H9 (cell line): ENCODE measurements around the gene PDGFRB. TPM values are rescaled to one million over a fixed set of nuclear protein-coding genes. Genes with fewer than 3 reads are reported as not detected.

Experiments
- DNase-seq: peaks from one replicate; pipeline ENCODE4 v3.0.0-alpha.2; 2017
- H2AFZ ChIP-seq: one replicate; pipeline ENCODE4 v1.6.1; 2013; ENCODE audit warnings: mild to moderate bottlenecking, low read length, control low read depth, moderate library complexity
- H2AK5ac ChIP-seq: 2 replicates; pipeline ENCODE4 v1.6.1; 2013; ENCODE audit warnings: low read length, control low read depth, mixed read lengths; ENCODE audit not compliant: insufficient read length
- H2BK120ac ChIP-seq: one replicate; pipeline ENCODE4 v1.6.1; 2013; ENCODE audit warnings: low read depth, mild to moderate bottlenecking, low read length, control low read depth, inconsistent platforms; ENCODE audit not compliant: poor library complexity, severe bottlenecking
- H2BK12ac ChIP-seq: 2 replicates; pipeline ENCODE4 v1.6.1; 2013; ENCODE audit warnings: low read length, control low read depth, mixed read lengths, low read depth; ENCODE audit not compliant: insufficient read length
- H2BK15ac ChIP-seq: 2 replicates; pipeline ENCODE4 v1.6.1; 2013; ENCODE audit warnings: low read depth, low read length, control low read depth
- H2BK20ac ChIP-seq: one replicate; pipeline ENCODE4 v1.6.1; 2013; ENCODE audit warnings: low read depth, mild to moderate bottlenecking, low read length, control low read depth, inconsistent platforms; ENCODE audit not compliant: poor library complexity, severe bottlenecking
- H2BK5ac ChIP-seq: 2 replicates; pipeline ENCODE4 v1.6.1; 2013; ENCODE audit warnings: low read length, control low read depth, mixed read lengths; ENCODE audit not compliant: insufficient read length
- H3K14ac ChIP-seq: 2 replicates; pipeline ENCODE4 v1.6.1; 2013; ENCODE audit warnings: low read length, control low read depth; ENCODE audit not compliant: insufficient read depth
- H3K18ac ChIP-seq: 2 replicates; pipeline ENCODE4 v1.6.1; 2013; ENCODE audit warnings: low read depth, mild to moderate bottlenecking, mixed read lengths, low read length, control low read depth; ENCODE audit not compliant: insufficient read length
- H3K23ac ChIP-seq: 2 replicates; pipeline ENCODE4 v1.6.1; 2013; ENCODE audit warnings: low read length, control low read depth, mixed read lengths, low read depth; ENCODE audit not compliant: insufficient read length
- H3K23me2 ChIP-seq: 2 replicates; pipeline ENCODE4 v1.6.1; 2013; ENCODE audit warnings: low read depth, mild to moderate bottlenecking, mixed read lengths, low read length, control low read depth; ENCODE audit not compliant: insufficient read length, poor library complexity, severe bottlenecking
- H3K27ac ChIP-seq: 2 replicates; pipeline ENCODE4 v1.5.1; 2013; ENCODE audit warnings: low read length, control low read depth, mixed read lengths, low read depth; ENCODE audit not compliant: insufficient read length
- H3K27me3 ChIP-seq: 2 replicates; pipeline ENCODE4 v1.6.1; 2013; ENCODE audit warnings: low read length, control low read depth, inconsistent platforms; ENCODE audit not compliant: insufficient read depth
- H3K4ac ChIP-seq: 2 replicates; pipeline ENCODE4 v1.6.1; 2013; ENCODE audit warnings: low read depth, mild to moderate bottlenecking, control low read depth, inconsistent platforms, low read length, moderate library complexity
- H3K4me1 ChIP-seq: 2 replicates; pipeline ENCODE4 v1.6.1; 2013; ENCODE audit warnings: low read length, control low read depth, inconsistent platforms; ENCODE audit not compliant: insufficient read depth
- H3K4me2 ChIP-seq: 2 replicates; pipeline ENCODE4 v1.6.1; 2013; ENCODE audit warnings: low read length, control low read depth, mixed read lengths; ENCODE audit not compliant: insufficient read length, insufficient read depth
- H3K56ac ChIP-seq: 2 replicates; pipeline ENCODE4 v1.6.1; 2013; ENCODE audit warnings: low read depth, mild to moderate bottlenecking, mixed read lengths, low read length, control low read depth; ENCODE audit not compliant: insufficient read length
- H3K79me1 ChIP-seq: 2 replicates; pipeline ENCODE4 v1.6.1; 2013; ENCODE audit warnings: low read depth, mild to moderate bottlenecking, moderate library complexity, low read length, control low read depth, inconsistent platforms; ENCODE audit not compliant: insufficient read depth, poor library complexity, severe bottlenecking
- H3K79me2 ChIP-seq: 2 replicates; pipeline ENCODE4 v1.6.1; 2013; ENCODE audit warnings: low read length, control low read depth, inconsistent platforms; ENCODE audit not compliant: insufficient read depth
- H3K9ac ChIP-seq: 2 replicates; pipeline ENCODE4 v1.6.1; 2013; ENCODE audit warnings: low read length, control low read depth, mixed read lengths; ENCODE audit not compliant: insufficient read length; ENCODE audit errors: extremely low read depth
- H3K9me3 ChIP-seq: one replicate; pipeline ENCODE4 v1.6.1; 2013; ENCODE audit warnings: low read depth, low read length, inconsistent platforms; ENCODE audit not compliant: control insufficient read depth
- H3T11ph ChIP-seq: one replicate; pipeline ENCODE4 v1.6.1; 2013; ENCODE audit warnings: mild to moderate bottlenecking, low read length, control low read depth, inconsistent platforms
- H4K20me1 ChIP-seq: one replicate; pipeline ENCODE4 v1.6.1; 2013; ENCODE audit not compliant: control insufficient read depth, insufficient read length, insufficient read depth
- H4K5ac ChIP-seq: 2 replicates; pipeline ENCODE4 v1.6.1; 2013; ENCODE audit warnings: low read depth, mild to moderate bottlenecking, mixed read lengths, low read length, control low read depth; ENCODE audit not compliant: insufficient read length
- H4K8ac ChIP-seq: replicated peaks from 2 replicates; pipeline ENCODE4 v1.6.1; 2013; ENCODE audit warnings: low read length, control low read depth, mixed read lengths, low read depth; ENCODE audit not compliant: insufficient read length
- H4K91ac ChIP-seq: 2 replicates; pipeline ENCODE4 v1.6.1; 2013; ENCODE audit warnings: low read depth, mild to moderate bottlenecking, moderate library complexity, mixed read lengths, low read length, control low read depth; ENCODE audit not compliant: insufficient read length
- H3K27ac Mint-ChIP-seq, 3 experiments: 2 replicates in 2 of 3; 3 replicates in 1 of 3; pipeline ENCODE4 v1.8.0; 2020 to 2021; ENCODE audit warnings: mixed read lengths in 3 of 3, mild to moderate bottlenecking in 1 of 3, moderate library complexity in 1 of 3
- H3K27me3 Mint-ChIP-seq: 2 replicates; pipeline ENCODE4 v1.8.0; 2021; ENCODE audit warnings: low read depth, mild to moderate bottlenecking, moderate library complexity, mixed read lengths
- H3K36me3 Mint-ChIP-seq, 3 experiments: 2 replicates in 2 of 3; 3 replicates in 1 of 3; pipeline ENCODE4 v1.8.0; 2020 to 2021; ENCODE audit warnings: low read depth in 3 of 3, mixed read lengths in 3 of 3; ENCODE audit not compliant: insufficient read depth in 1 of 3
- H3K4me1 Mint-ChIP-seq, 2 experiments: 2 replicates each; pipeline ENCODE4 v1.8.0; 2020; ENCODE audit warnings: mixed read lengths in 2 of 2
- H3K4me3 Mint-ChIP-seq, 2 experiments: 2 replicates in 1 of 2; 3 replicates in 1 of 2; pipeline ENCODE4 v1.8.0; 2020 to 2021; ENCODE audit warnings: mild to moderate bottlenecking in 2 of 2, mixed read lengths in 2 of 2, moderate library complexity in 1 of 2
- H3K9me3 Mint-ChIP-seq, 2 experiments: 2 replicates in 1 of 2; 3 replicates in 1 of 2; pipeline ENCODE4 v1.8.0; 2020; ENCODE audit warnings: mild to moderate bottlenecking in 2 of 2, mixed read lengths in 2 of 2, moderate library complexity in 1 of 2
- CTCF ChIP-seq: fragments of 200-600 bp; sonication (generic); conservative IDR thresholded peaks from 3 replicates; pipeline ENCODE4 v1.8.0; 2021; ENCODE audit warnings: antibody characterized with exemption, mild to moderate bottlenecking
- WGBS: extraction: QIAGEN DNeasy Blood & Tissue Kit; methylation state at CpG from one replicate; pipeline ENCODE4 v1.1.7; 2013; ENCODE audit warnings: missing lambda C conversion rate, low lambda C conversion rate, mixed read lengths; ENCODE audit not compliant: insufficient read length; ENCODE audit errors: extremely low coverage; 5-methylcytosine and 5-hydroxymethylcytosine counted together
- total RNA-seq: library from RNA; stranded (reverse); gene quantifications from 2 replicates; pipeline ENCODE4 v1.2.1, GENCODE V29; 2021

The PDGFRB gene
- total RNA-seq, 1 experiment from 2014 or later, result 2.2 TPM

DNA sequence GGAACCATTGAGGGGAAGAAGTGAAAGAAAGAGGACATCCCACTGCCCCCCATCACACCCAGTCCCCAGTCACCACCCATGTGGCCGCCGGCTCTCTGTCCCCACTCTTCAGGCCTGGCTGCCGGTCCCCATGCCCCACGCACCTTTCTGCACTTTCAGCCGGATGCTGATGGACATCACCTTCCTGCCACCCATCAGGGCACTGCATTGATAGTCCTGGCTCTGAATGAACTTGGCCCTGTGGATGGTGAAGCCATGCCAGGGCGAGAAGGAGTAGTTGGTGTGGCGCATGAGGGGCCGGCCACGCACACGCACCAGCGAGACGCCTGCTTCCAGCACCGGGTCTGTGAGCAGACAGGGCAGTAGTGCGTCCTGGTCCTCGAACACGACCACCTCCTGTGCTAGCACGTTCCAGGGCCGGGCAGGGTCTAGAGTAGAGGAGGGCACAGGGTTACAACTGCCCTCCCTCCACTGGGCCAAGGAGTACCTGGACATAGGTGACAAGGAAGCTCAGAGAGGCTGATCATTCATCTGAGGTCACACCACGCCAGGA lies 75.7 kb downstream of the PDGFRB start:
- no peak overlapping the region for H3K27ac ChIP-seq
- H3K23ac ChIP-seq, result no peak overlapping the region
- peaks cover 14 to 25% of the 10 kb centered on the region in 2 experiments for H3K4me1 Mint-ChIP-seq
- no peak overlapping the region for H3K4ac ChIP-seq
- DNase-seq, result peak; percentile 18
- H3K79me1 ChIP-seq, result no peaks in the 10 kb centered on the region
- no peak overlapping the region for H3K56ac ChIP-seq
- TF ChIP-seq CTCF, result no peak
- H3K9me3 ChIP-seq, result no peaks in the 10 kb centered on the region
- no peaks in the 10 kb centered on the region for H3K9me3 Mint-ChIP-seq
- no peak overlapping the region for H4K8ac ChIP-seq
- H2AK5ac ChIP-seq, result no peak overlapping the region
- H3K23me2 ChIP-seq, result no peaks in the 10 kb centered on the region
- peaks cover 5% of the 10 kb centered on the region for H3K27me3 Mint-ChIP-seq
- no peak overlapping the region for H3K27ac Mint-ChIP-seq
- no peak overlapping the region for H2AFZ ChIP-seq
- H3K4me1 ChIP-seq, result no peaks in the 10 kb centered on the region
- no CpG with 5 or more reads among the region's 19 CpGs for WGBS
- H3K9ac ChIP-seq, result no peak overlapping the region
- H2BK12ac ChIP-seq, result no peak overlapping the region
- H2BK5ac ChIP-seq, result no peak overlapping the region
- no peak overlapping the region for H3K18ac ChIP-seq
- no peak overlapping the region for H3T11ph ChIP-seq
- no peak overlapping the region for H2BK15ac ChIP-seq
- H3K4me2 ChIP-seq, result no peak overlapping the region
- no peak overlapping the region for H4K5ac ChIP-seq
- no peak overlapping the region for H3K14ac ChIP-seq
- no peaks in the 10 kb centered on the region for H3K79me2 ChIP-seq
- H2BK20ac ChIP-seq, result no peak overlapping the region
- H3K36me3 Mint-ChIP-seq, result no peaks in the 10 kb centered on the region
- H4K91ac ChIP-seq, result no peak overlapping the region
- no peak overlapping the region for H3K4me3 Mint-ChIP-seq
- no peaks in the 10 kb centered on the region for H4K20me1 ChIP-seq
- H2BK120ac ChIP-seq, result no peak overlapping the region
- no peaks in the 10 kb centered on the region for H3K27me3 ChIP-seq
